Measurements from ENCODE around the gene STRIT1. TPM values are rescaled to one million over a fixed set of nuclear protein-coding genes. Genes with fewer than 3 reads are reported as not detected.

STRIT1 gene
- total and polyA plus RNA-seq, 2 of the 4 experiments (the other 2 are of a cell fraction) = not detected

DNA sequence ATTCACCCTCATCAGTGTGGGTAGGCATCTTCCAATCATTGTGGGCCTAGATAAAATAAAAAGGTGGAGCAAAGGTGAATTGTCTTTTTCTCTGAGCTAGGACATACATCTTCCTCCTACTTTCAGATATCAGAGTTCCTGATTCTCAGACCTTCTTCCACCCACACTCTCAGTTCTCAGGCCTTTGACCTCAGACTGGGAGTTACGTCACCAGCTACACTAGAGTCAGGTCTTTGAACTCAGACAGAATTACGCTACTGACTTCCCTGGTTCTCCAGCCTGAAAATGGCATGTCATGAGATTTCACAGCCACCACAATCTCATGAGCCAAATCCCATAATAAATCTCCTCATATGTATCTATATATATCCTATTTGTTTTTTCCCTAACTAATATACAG, 39.0 kb downstream of the STRIT1 start:
- no peaks in the 10 kb centered on the region for H3K4me1 ChIP-seq (ENCODE audit: control insufficient read depth, insufficient read depth, low read length)
- 100% methylated on average over 2 of the region's 2 CpGs; no CpG with 5 or more reads in 1 of the 2 experiments for WGBS, 2 experiments (ENCODE audit: extremely low coverage in 2 of 2, insufficient read length in 1 of 2)
- no peak overlapping the region for H2AFZ ChIP-seq (replicated peaks; ENCODE audit: low read length, poor library complexity)
- DNase-seq (no peak), ATAC-seq (ENCODE audit: low read depth) (no peak)
- H3K14ac ChIP-seq (replicated peaks; ENCODE audit: low read depth, low read length) = no peak overlapping the region
- no peak overlapping the region for H3K4me2 ChIP-seq (ENCODE audit: low read depth, low read length)
- BruUV-seq (replicated peaks) = no TSS peak
- no peak overlapping the region for H4K5ac ChIP-seq (ENCODE audit: low read depth, low read length)
- H2BK5ac ChIP-seq (ENCODE audit: low read depth, low read length, poor library complexity, severe bottlenecking) = no peak overlapping the region
- H2BK120ac ChIP-seq (ENCODE audit: low read depth, low read length) = no peak overlapping the region
- TF ChIP-seq, protein P1, sequence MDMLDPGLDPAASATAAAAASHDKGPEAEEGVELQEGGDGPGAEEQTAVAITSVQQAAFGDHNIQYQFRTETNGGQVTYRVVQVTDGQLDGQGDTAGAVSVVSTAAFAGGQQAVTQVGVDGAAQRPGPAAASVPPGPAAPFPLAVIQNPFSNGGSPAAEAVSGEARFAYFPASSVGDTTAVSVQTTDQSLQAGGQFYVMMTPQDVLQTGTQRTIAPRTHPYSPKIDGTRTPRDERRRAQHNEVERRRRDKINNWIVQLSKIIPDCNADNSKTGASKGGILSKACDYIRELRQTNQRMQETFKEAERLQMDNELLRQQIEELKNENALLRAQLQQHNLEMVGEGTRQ (IDR thresholded peaks at IDR 0.05; ENCODE audit: low read depth, low read length) = no peak
- TF ChIP-seq MXI1 (IDR thresholded peaks at IDR 0.05; ENCODE audit: borderline replicate concordance, low read depth, low read length) (no peak), CHD1 (IDR thresholded peaks at IDR 0.05; ENCODE audit: low read depth, low read length) (no peak), MAFK (IDR thresholded peaks at IDR 0.05; ENCODE audit: low read depth, low read length) (no peak)
- TF ChIP-seq, protein P2, sequence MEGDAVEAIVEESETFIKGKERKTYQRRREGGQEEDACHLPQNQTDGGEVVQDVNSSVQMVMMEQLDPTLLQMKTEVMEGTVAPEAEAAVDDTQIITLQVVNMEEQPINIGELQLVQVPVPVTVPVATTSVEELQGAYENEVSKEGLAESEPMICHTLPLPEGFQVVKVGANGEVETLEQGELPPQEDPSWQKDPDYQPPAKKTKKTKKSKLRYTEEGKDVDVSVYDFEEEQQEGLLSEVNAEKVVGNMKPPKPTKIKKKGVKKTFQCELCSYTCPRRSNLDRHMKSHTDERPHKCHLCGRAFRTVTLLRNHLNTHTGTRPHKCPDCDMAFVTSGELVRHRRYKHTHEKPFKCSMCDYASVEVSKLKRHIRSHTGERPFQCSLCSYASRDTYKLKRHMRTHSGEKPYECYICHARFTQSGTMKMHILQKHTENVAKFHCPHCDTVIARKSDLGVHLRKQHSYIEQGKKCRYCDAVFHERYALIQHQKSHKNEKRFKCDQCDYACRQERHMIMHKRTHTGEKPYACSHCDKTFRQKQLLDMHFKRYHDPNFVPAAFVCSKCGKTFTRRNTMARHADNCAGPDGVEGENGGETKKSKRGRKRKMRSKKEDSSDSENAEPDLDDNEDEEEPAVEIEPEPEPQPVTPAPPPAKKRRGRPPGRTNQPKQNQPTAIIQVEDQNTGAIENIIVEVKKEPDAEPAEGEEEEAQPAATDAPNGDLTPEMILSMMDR (conservative IDR thresholded peaks at IDR 0.05; ENCODE audit: low read depth, low read length) = no peak
- no peak overlapping the region for H3K9ac ChIP-seq (ENCODE audit: low read depth, low read length)
- in situ Hi-C loops (cut with MboI; ENCODE audit: low sequenced_read_pairs) (no loop called here), intact Hi-C loops (cut with micrococcal nuclease) (no loop called here), dilution Hi-C loops (cut with HindIII; ENCODE audit: low sequenced_read_pairs, unreplicated experiment) (no loop called here)
- H3K56ac ChIP-seq (ENCODE audit: extremely low read depth, insufficient read depth, low read length) = no peak overlapping the region
- ChIA-PET CTCF (no interaction called here), POLR2A (ENCODE audit: unreplicated experiment) (no interaction called here)
- H3K36me3 ChIP-seq (ENCODE audit: control insufficient read depth, insufficient read depth, low read length) = no peaks in the 10 kb centered on the region
- H3K23ac ChIP-seq (ENCODE audit: low read depth, low read length) = no peak overlapping the region
- H2AK5ac ChIP-seq (ENCODE audit: low read depth, low read length) = no peak overlapping the region
- no peak overlapping the region for H2AK9ac ChIP-seq (replicated peaks; ENCODE audit: low read depth, low read length, poor library complexity)
- H3K4me3 ChIP-seq (ENCODE audit: insufficient read depth, low read depth, low read length) = no peak overlapping the region
- H3K4ac ChIP-seq (ENCODE audit: low read depth, low read length) = no peak overlapping the region
- no peak overlapping the region for H2BK20ac ChIP-seq (ENCODE audit: low read depth, low read length)
- H4K20me1 ChIP-seq (ENCODE audit: insufficient read depth, low read length) = no peaks in the 10 kb centered on the region
- no peaks in the 10 kb centered on the region for H3K27me3 ChIP-seq (ENCODE audit: control insufficient read depth, insufficient read depth, low read length)
- H4K91ac ChIP-seq (ENCODE audit: insufficient read depth, low read depth, low read length) = no peak overlapping the region
- H4K8ac ChIP-seq (ENCODE audit: low read depth in 2 of 2, low read length in 2 of 2) = no peak overlapping the region
- H2BK15ac ChIP-seq (ENCODE audit: low read depth, low read length) = no peak overlapping the region
- H3K79me1 ChIP-seq (ENCODE audit: low read depth in 1 of 2, low read length in 2 of 2) = no peaks in the 10 kb centered on the region
- no peaks in the 10 kb centered on the region for H3K9me1 ChIP-seq (ENCODE audit: insufficient read depth, low read length)
- H3K18ac ChIP-seq (ENCODE audit: low read depth, low read length) = no peak overlapping the region
- no peaks in the 10 kb centered on the region for H3K9me3 ChIP-seq (ENCODE audit: control insufficient read depth, insufficient read depth, low read length)
- H3K27ac ChIP-seq (ENCODE audit: insufficient read depth, low read length) = no peak overlapping the region
